BE2C (cell line): Measurements from ENCODE around the gene TAC1.
"Not testable (repeated sequence)": the region's sequence is repeated elsewhere in the genome, so short reads cannot be mapped to it uniquely, and the experiment has no call there.

Source experiments
- DNase-seq: peaks from one replicate; pipeline ENCODE4 v3.0.0-alpha.2; 2020
- H3K27me3 ChIP-seq: fragments of 250-450 bp; sonication (Bioruptor Pico); 2 replicates; pipeline ENCODE4 v1.5.1; 2020; ENCODE audit warnings: mild to moderate bottlenecking
- H3K36me3 ChIP-seq: fragments of 250-450 bp; sonication (Bioruptor Pico); 2 replicates; pipeline ENCODE4 v1.5.1; 2020; ENCODE audit warnings: mild to moderate bottlenecking
- H3K4me1 ChIP-seq: fragments of 250-450 bp; sonication (Bioruptor Pico); 2 replicates; pipeline ENCODE4 v1.5.1; 2020
- H3K4me3 ChIP-seq: 2 replicates; pipeline ENCODE4 v1.5.1; 2011; ENCODE audit warnings: low read depth, low read length
- H3K9me3 ChIP-seq: fragments of 250-450 bp; sonication (Bioruptor Pico); 2 replicates; pipeline ENCODE4 v1.5.1; 2020
- TF ChIP-seq, protein P1 (sequence below): IDR thresholded peaks from 2 replicates; pipeline ENCODE4 v1.5.1; 2012; ENCODE audit warnings: mild to moderate bottlenecking, low read depth, low read length

Gene TAC1

DNA sequence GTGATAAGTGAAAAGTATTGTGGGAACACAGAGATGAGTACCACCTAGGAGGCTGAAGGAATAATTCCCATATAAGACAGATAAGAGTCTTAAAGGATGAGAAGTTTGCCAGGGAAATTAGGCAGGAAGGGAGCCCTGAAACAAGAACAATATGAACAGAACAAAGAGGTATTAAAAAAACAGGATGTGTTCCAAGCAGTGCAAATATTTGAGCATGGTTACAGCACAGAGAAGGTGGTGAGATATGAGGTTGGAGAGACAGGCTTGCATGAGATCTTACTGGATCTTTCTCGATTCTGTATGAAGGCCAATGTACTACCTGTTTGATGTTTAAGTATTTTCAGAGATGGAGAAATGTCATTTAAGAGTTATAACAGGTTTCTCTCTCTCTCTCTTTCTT lies 20.3 kb downstream of the TAC1 start:
- Histone ChIP-seq H3K27me3 (no peaks in the 10 kb centered on the region), H3K36me3 (no peaks in the 10 kb centered on the region), H3K4me1 (no peaks in the 10 kb centered on the region), H3K4me3 (no peak overlapping the region), H3K9me3 (no peaks in the 10 kb centered on the region)
- TF ChIP-seq, protein P1, sequence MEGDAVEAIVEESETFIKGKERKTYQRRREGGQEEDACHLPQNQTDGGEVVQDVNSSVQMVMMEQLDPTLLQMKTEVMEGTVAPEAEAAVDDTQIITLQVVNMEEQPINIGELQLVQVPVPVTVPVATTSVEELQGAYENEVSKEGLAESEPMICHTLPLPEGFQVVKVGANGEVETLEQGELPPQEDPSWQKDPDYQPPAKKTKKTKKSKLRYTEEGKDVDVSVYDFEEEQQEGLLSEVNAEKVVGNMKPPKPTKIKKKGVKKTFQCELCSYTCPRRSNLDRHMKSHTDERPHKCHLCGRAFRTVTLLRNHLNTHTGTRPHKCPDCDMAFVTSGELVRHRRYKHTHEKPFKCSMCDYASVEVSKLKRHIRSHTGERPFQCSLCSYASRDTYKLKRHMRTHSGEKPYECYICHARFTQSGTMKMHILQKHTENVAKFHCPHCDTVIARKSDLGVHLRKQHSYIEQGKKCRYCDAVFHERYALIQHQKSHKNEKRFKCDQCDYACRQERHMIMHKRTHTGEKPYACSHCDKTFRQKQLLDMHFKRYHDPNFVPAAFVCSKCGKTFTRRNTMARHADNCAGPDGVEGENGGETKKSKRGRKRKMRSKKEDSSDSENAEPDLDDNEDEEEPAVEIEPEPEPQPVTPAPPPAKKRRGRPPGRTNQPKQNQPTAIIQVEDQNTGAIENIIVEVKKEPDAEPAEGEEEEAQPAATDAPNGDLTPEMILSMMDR, result no peak
- DNase-seq, result no peak

DNA sequence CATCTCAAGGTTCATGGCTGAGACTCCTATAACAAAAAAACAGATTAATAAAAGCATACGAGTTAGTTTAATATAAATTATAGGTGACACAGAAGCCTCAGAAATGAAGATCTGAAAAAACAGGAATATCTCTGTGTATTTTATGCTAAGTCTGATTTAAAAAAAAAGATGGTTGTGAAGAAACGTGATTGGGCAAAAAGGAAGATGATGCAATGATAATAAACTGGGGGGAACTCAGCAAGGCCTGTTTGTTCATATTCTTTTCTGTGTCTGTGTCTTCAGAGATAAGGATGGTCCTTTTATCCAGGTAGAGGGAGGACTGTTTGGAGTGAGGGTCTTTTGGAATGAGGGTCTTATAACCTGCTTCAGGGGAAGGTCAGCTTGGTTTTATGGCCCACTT lies 25.9 kb downstream of the TAC1 start:
- Histone ChIP-seq H3K4me1 (no peaks in the 10 kb centered on the region), H3K36me3 (no peaks in the 10 kb centered on the region), H3K27me3 (no peaks in the 10 kb centered on the region), H3K4me3 (no peak overlapping the region), H3K9me3 (no peaks in the 10 kb centered on the region)
- no peak for DNase-seq
- TF ChIP-seq, protein P1, result no peak

DNA sequence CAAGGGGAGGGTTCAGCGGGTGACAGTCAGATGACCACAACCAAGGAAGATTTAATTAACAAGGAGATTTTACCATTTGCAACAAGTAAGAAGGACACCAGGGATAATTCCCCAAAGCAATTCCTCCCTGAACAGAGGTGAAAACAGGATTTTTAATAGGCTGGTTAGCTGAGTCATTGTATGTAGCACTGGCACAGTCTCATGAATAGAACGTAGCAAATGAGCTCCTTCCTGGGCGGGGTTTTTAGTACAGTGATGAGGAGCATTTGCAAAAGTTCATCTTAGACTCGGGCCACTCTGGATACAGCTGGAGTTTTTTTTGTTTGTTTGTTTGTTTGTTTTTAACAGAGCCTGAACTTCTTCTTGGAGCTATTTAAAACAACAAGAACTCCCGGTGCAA lies 39.0 kb downstream of the TAC1 start:
- H3K4me1 ChIP-seq, result no peaks in the 10 kb centered on the region
- no peak for DNase-seq
- no peaks in the 10 kb centered on the region for H3K27me3 ChIP-seq
- no peaks in the 10 kb centered on the region for H3K9me3 ChIP-seq
- H3K36me3 ChIP-seq, result no peaks in the 10 kb centered on the region
- H3K4me3 ChIP-seq, result no peak overlapping the region
- TF ChIP-seq, protein P1, result no peak

DNA sequence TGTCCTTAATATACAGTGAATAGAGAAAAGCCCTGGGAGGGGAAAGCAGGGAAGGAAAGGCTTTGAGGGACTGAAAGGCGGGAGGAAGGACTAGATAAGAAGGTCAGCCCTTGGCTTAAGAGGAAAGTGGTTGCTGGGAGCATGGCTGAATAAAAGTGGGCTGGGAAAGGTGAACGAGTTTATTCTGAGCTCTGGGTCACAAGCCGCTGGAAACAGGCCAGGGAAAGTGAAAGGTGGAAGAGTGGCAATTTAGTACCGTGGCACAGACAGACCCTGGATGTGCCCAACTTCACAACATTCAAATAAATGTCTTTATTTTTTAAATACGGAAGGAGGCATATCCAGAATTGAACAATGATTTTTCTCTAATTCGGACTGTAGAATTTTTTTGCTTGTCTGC lies 39.7 kb downstream of the TAC1 start:
- no peaks in the 10 kb centered on the region for H3K4me1 ChIP-seq
- no peaks in the 10 kb centered on the region for H3K36me3 ChIP-seq
- no peaks in the 10 kb centered on the region for H3K27me3 ChIP-seq
- DNase-seq, result no peak
- TF ChIP-seq, protein P1, result no peak
- no peaks in the 10 kb centered on the region for H3K9me3 ChIP-seq
- no peak overlapping the region for H3K4me3 ChIP-seq

DNA sequence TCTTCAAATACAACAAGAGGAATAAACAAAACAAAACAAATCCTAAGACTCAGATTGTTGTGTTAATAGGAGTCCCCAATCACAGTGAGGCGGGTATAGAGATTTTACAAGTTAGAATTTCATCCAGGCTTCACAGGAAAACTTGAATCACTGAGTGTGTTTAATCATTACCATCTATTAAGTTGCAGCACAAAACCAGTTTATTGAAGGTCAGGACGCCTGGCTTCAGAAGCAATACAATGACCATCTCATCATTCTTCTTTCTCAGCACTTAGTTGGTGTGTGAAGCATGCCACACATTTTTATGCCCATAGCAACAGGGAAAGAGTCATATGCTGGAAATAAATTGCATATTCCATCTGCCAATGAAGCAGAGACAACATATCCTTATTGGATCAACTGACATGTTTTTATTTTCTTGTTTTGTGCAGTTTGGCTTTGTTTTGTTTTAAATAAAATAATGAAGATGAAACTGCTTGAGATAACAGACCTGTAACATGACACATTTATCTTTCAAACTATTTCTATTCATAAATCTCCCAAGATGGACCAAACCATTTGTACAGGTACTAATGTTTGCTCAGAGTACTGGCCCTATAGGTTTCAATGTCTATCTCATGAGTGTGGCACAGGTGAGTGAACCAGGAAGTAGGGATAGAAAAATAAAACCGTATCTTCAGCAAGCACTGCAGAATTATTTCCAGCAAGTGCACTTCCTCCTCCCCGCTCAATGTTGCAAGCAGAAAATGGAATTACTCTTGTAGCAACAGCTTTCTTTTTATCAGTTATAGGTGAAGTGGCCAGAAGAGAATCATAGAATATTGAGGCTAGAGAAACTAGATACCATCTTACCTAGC lies 40.4 kb downstream of the TAC1 start:
- no peaks in the 10 kb centered on the region for H3K36me3 ChIP-seq
- no peak for DNase-seq
- no peaks in the 10 kb centered on the region for H3K4me1 ChIP-seq
- no peaks in the 10 kb centered on the region for H3K27me3 ChIP-seq
- no peak overlapping the region for H3K4me3 ChIP-seq
- no peaks in the 10 kb centered on the region for H3K9me3 ChIP-seq
- TF ChIP-seq, protein P1, result no peak

DNA sequence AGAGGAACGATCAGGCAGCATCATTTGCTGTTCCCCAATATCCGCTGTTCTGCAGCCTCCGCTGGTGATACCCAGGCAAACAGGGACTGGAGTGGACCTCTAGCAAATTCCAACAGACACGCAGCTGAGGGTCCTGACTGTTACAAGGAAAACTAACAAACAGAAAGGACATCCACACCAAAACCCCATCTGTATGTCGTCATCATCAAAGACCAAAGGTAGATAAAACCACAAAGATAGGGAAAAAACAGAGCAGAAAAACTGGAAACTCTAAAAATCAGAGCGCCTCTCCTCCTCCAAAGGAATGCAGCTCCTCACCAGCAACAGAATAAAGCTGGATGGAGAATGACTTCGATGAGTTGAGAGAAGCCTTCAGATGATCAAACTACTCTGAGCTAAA lies 54.5 kb downstream of the TAC1 start:
- not testable (repeated sequence) for H3K27me3 ChIP-seq, DNase-seq, H3K4me3 ChIP-seq, H3K36me3 ChIP-seq, H3K9me3 ChIP-seq, H3K4me1 ChIP-seq
